ENCODE results near the gene MICU1. TPM values are rescaled to one million over a fixed set of nuclear protein-coding genes. Genes with fewer than 3 reads are reported as not detected.

The MICU1 gene
- total and polyA plus RNA-seq, 2 of the 13 experiments (the other 11 are each of a cell fraction or from before 2014, with no cell fraction given), result 32.5 to 56.1 TPM

- Histone ChIP-seq H3K27me3 (ENCODE audit: control insufficient read depth in 1 of 2, insufficient read depth in 2 of 2, low read length in 2 of 2) (no peaks in the 10 kb centered on the region), H3K4me1 (ENCODE audit: insufficient read depth, low read length) (peaks cover 18% of the 10 kb centered on the region), H3K36me3 (replicated peaks in 1 of 2; ENCODE audit: control insufficient read depth in 1 of 2, insufficient read depth in 2 of 2, low read length in 2 of 2) (no peaks in the 10 kb centered on the region), H4K20me1 (ENCODE audit: insufficient read depth, low read length) (no peaks in the 10 kb centered on the region), H3K4me3 (replicated peaks in 1 of 3; ENCODE audit: insufficient read depth in 1 of 3, low read depth in 2 of 3, low read length in 3 of 3) (no peak overlapping the region), H3K4me2 (ENCODE audit: low read depth, low read length) (peak overlapping the region; percentile 18; the same call in 1 of the 2 replicates), H2AFZ (ENCODE audit: low read length) (no peak overlapping the region), H3K27ac (ENCODE audit: extremely low read length, insufficient read depth, low read length) (peak overlapping the region; percentile 8), H3K9ac (ENCODE audit: insufficient read depth, low read depth, low read length) (no peak overlapping the region), H3K9me3 (ENCODE audit: low read length) (no peaks in the 10 kb centered on the region), H3K79me2 (ENCODE audit: insufficient read depth, low read length) (peaks cover 34% of the 10 kb centered on the region)
- FAIRE-seq (peak; percentile 40), ATAC-seq (peak; percentile 83), DNase-seq (ENCODE audit: low spot score) (peak; percentile 62)
- in situ Hi-C loops (cut with HindIII; ENCODE audit: extremely low pct_ligation_motif_present, low pct_unique_long_range_greater_than_20kb) (no loop called here), intact Hi-C loops (cut with micrococcal nuclease; ENCODE audit: unreplicated experiment) (no loop called here)
- CTCF ChIA-PET (ENCODE audit: low intra/inter-chr PET ratio, low total read pairs), result no interaction called here
- POLR2A ChIA-PET, result no interaction called here
- no TSS peak for BruUV-seq (replicated peaks)
- 3% methylated on average over 1 of the region's 1 CpG for WGBS (ENCODE audit: low lambda C conversion rate)
- TF ChIP-seq SOX13 (IDR thresholded peaks at IDR 0.05) (no peak), SOX13 (CRISPR knock-in tag; conservative IDR thresholded peaks at IDR 0.05 in 1 of 2, IDR thresholded peaks at IDR 0.05 in 1 of 2) (peak in 1 of 2 experiments; percentile 51; a peak in 1 of 4 replicates), TFE3 (CRISPR knock-in tag; IDR thresholded peaks at IDR 0.05) (peak; percentile 60; the same call in 1 of the 2 replicates), ZMYM4 (CRISPR knock-in tag; IDR thresholded peaks at IDR 0.05) (peak; percentile 41; the same call in 1 of the 2 replicates), SAP130 (CRISPR knock-in tag; IDR thresholded peaks at IDR 0.05; ENCODE audit: low read depth) (peak; percentile 45; the same call in 1 of the 2 replicates), ELF1 (CRISPR knock-in tag; IDR thresholded peaks at IDR 0.05) (0 out of 2 replicates have a peak, but pooled peaks have one; percentile 14), RAD51 (IDR thresholded peaks at IDR 0.05; ENCODE audit: borderline replicate concordance) (0 out of 2 replicates have a peak, but pooled peaks have one; percentile 15), ZNF512 (CRISPR knock-in tag; IDR thresholded peaks at IDR 0.05) (no peak), CREB1 (IDR thresholded peaks at IDR 0.05) (no peak), CREB1 (CRISPR knock-in tag; IDR thresholded peaks at IDR 0.05) (peak; percentile 37; the same call in 1 of the 2 replicates), ARID4A (CRISPR knock-in tag; IDR thresholded peaks at IDR 0.05; ENCODE audit: borderline replicate concordance) (no peak)
- TF ChIP-seq, protein P1, sequence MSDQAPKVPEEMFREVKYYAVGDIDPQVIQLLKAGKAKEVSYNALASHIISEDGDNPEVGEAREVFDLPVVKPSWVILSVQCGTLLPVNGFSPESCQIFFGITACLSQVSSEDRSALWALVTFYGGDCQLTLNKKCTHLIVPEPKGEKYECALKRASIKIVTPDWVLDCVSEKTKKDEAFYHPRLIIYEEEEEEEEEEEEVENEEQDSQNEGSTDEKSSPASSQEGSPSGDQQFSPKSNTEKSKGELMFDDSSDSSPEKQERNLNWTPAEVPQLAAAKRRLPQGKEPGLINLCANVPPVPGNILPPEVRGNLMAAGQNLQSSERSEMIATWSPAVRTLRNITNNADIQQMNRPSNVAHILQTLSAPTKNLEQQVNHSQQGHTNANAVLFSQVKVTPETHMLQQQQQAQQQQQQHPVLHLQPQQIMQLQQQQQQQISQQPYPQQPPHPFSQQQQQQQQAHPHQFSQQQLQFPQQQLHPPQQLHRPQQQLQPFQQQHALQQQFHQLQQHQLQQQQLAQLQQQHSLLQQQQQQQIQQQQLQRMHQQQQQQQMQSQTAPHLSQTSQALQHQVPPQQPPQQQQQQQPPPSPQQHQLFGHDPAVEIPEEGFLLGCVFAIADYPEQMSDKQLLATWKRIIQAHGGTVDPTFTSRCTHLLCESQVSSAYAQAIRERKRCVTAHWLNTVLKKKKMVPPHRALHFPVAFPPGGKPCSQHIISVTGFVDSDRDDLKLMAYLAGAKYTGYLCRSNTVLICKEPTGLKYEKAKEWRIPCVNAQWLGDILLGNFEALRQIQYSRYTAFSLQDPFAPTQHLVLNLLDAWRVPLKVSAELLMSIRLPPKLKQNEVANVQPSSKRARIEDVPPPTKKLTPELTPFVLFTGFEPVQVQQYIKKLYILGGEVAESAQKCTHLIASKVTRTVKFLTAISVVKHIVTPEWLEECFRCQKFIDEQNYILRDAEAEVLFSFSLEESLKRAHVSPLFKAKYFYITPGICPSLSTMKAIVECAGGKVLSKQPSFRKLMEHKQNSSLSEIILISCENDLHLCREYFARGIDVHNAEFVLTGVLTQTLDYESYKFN (CRISPR knock-in tag; conservative IDR thresholded peaks at IDR 0.05), result peak; percentile 30; the same call in 1 of the 2 replicates
These were observed 31.9 kb downstream of the MICU1 start for GRCh38 chr10:72593963-72594362.

Data from HepG2 (cell line).